Suprapubic skin (tissue), 4 donors: ENCODE results near the gene ACER1.

ENCODE experiments used
- EP300 ChIP-seq: sonication (generic); formaldehyde crosslinking; IDR thresholded peaks from one replicate; pipeline ENCODE4 v1.6.1; 2017; ENCODE audit warnings: antibody characterized with exemption
- POLR2A ChIP-seq, 2 donors: fragments of 450-650 bp; IDR thresholded peaks; one replicate each; pipeline ENCODE4 v1.6.1; 2017; ENCODE audit warnings: antibody characterized with exemption in 2 of 2, mild to moderate bottlenecking in 2 of 2, moderate library complexity in 2 of 2
- POLR2AphosphoS5 ChIP-seq, 3 donors: sonication (generic); formaldehyde crosslinking; IDR thresholded peaks; one replicate each; pipeline ENCODE4 v1.6.1; 2017; ENCODE audit warnings: antibody characterized with exemption in 3 of 3
- TF ChIP-seq, protein P1 (sequence below), 2 donors: fragments of 200-600 bp in 1 of 2; fragments of 450-650 bp in 1 of 2; sonication (generic) in 1 of 2; IDR thresholded peaks; one replicate each; pipeline ENCODE4 v1.5.1; 2016 to 2019; ENCODE audit warnings: antibody characterized with exemption in 2 of 2, mild to moderate bottlenecking in 1 of 2, moderate library complexity in 1 of 2

GRCh38 chr19:6326815-6327214 lies 6.6 kb downstream of the ACER1 start:
- TF ChIP-seq, protein P1, sequence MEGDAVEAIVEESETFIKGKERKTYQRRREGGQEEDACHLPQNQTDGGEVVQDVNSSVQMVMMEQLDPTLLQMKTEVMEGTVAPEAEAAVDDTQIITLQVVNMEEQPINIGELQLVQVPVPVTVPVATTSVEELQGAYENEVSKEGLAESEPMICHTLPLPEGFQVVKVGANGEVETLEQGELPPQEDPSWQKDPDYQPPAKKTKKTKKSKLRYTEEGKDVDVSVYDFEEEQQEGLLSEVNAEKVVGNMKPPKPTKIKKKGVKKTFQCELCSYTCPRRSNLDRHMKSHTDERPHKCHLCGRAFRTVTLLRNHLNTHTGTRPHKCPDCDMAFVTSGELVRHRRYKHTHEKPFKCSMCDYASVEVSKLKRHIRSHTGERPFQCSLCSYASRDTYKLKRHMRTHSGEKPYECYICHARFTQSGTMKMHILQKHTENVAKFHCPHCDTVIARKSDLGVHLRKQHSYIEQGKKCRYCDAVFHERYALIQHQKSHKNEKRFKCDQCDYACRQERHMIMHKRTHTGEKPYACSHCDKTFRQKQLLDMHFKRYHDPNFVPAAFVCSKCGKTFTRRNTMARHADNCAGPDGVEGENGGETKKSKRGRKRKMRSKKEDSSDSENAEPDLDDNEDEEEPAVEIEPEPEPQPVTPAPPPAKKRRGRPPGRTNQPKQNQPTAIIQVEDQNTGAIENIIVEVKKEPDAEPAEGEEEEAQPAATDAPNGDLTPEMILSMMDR (IDR thresholded peaks at IDR 0.05): no peak
- TF ChIP-seq POLR2AphosphoS5 (IDR thresholded peaks at IDR 0.05): no peak
- no peak for TF ChIP-seq EP300
- TF ChIP-seq POLR2A (IDR thresholded peaks at IDR 0.05): no peak
